Gastroesophageal sphincter (tissue), 4 donors: Measurements from ENCODE around the gene COX7A2. TPM values are rescaled to one million over a fixed set of nuclear protein-coding genes. Genes with fewer than 3 reads are reported as not detected.

Experiments
- ATAC-seq: fragments of 150-250 bp; one replicate; pipeline ENCODE4 v1.9.1; 2016; ENCODE audit warnings: mild to moderate bottlenecking, moderate library complexity
- H3K27ac ChIP-seq, 4 donors: fragments of 200-600 bp; sonication (generic) in 3 of 4; 1 replicate in 3 of 4; 2 replicates in 1 of 4; pipeline ENCODE4 v1.5.1; 2016 to 2019
- H3K27me3 ChIP-seq: fragments of 200-600 bp; sonication (generic); one replicate; pipeline ENCODE4 v1.5.1; 2019
- H3K36me3 ChIP-seq, 2 donors: fragments of 200-600 bp; sonication (generic); one replicate each; pipeline ENCODE4 v1.5.1; 2019; ENCODE audit warnings: control low read depth in 1 of 2
- H3K4me1 ChIP-seq, 3 donors: fragments of 200-600 bp; sonication (generic); 1 replicate in 2 of 3; 2 replicates in 1 of 3; pipeline ENCODE4 v1.5.1; 2016 to 2019; ENCODE audit warnings: control low read depth in 2 of 3
- H3K4me3 ChIP-seq, 2 donors: fragments of 200-600 bp; sonication (generic); one replicate each; pipeline ENCODE4 v1.5.1; 2019; ENCODE audit warnings: mild to moderate bottlenecking in 1 of 2, moderate library complexity in 1 of 2
- H3K9me3 ChIP-seq, 3 donors: fragments of 200-600 bp; sonication (generic); one replicate each; pipeline ENCODE4 v1.5.1; 2017 to 2019; ENCODE audit warnings: control low read depth in 2 of 3
- CTCF ChIP-seq, 4 experiments: fragments of 200-600 bp in 2 of 4; fragments of 450-650 bp in 2 of 4; sonication (generic) in 1 of 4; IDR thresholded peaks; one replicate each; pipeline ENCODE4 v1.5.1; 2017 to 2019; ENCODE audit warnings: antibody characterized with exemption in 4 of 4, mild to moderate bottlenecking in 2 of 4, moderate library complexity in 2 of 4
- EP300 ChIP-seq: sonication (generic); formaldehyde crosslinking; IDR thresholded peaks from one replicate; pipeline ENCODE4 v1.6.1; 2017; ENCODE audit warnings: antibody characterized with exemption, mild to moderate bottlenecking
- POLR2A ChIP-seq, 2 donors: fragments of 450-650 bp; IDR thresholded peaks; one replicate each; pipeline ENCODE4 v1.6.1; 2017; ENCODE audit warnings: antibody characterized with exemption in 2 of 2, mild to moderate bottlenecking in 2 of 2, moderate library complexity in 1 of 2
- POLR2AphosphoS5 ChIP-seq: sonication (generic); formaldehyde crosslinking; IDR thresholded peaks from one replicate; pipeline ENCODE4 v1.6.1; 2017; ENCODE audit warnings: antibody characterized with exemption
- WGBS, 2 donors: methylation state at CpG; one replicate each; pipeline ENCODE4 v1.1.5; 2018; ENCODE audit warnings: low coverage in 1 of 2; 5-methylcytosine and 5-hydroxymethylcytosine counted together
- total RNA-seq, 4 donors: library from RNA; depleted of rRNA; stranded (reverse); fragments of >200 nt; gene quantifications; one replicate each; pipeline ENCODE4 v1.1.0, GENCODE V29; 2016

COX7A2 gene
- total RNA-seq, 4 donors from 2014 or later: 148 to 764 (median 376) TPM

GRCh38 chr6:75268988-75269354 lies 25.4 kb upstream of the COX7A2 start:
- H3K4me3 ChIP-seq: no peak overlapping the region
- no peaks in the 10 kb centered on the region for H3K27me3 ChIP-seq
- TF ChIP-seq EP300: no peak
- no peak for TF ChIP-seq POLR2A (IDR thresholded peaks at IDR 0.05)
- TF ChIP-seq POLR2AphosphoS5: no peak
- TF ChIP-seq CTCF (IDR thresholded peaks at IDR 0.05): no peak
- H3K9me3 ChIP-seq: no peaks in the 10 kb centered on the region
- ATAC-seq: no peak
- no peak overlapping the region for H3K27ac ChIP-seq
- H3K4me1 ChIP-seq: peaks cover 3 to 53% (median 9%) of the 10 kb centered on the region in 3 donors
- H3K36me3 ChIP-seq: peaks cover 0 to 24% of the 10 kb centered on the region in 2 donors
- 83 to 96% methylated on average over 4 of the region's 4 CpGs for WGBS, 2 donors

- TF ChIP-seq CTCF (IDR thresholded peaks at IDR 0.05) (no peak), EP300 (no peak), POLR2AphosphoS5 (no peak), POLR2A (IDR thresholded peaks at IDR 0.05) (no peak)
- H3K4me3 ChIP-seq: no peak overlapping the region
- peaks cover 3 to 30% of the 10 kb centered on the region in 2 donors for H3K36me3 ChIP-seq
- H3K27me3 ChIP-seq: no peaks in the 10 kb centered on the region
- ATAC-seq: no peak
- H3K4me1 ChIP-seq: peaks cover 3 to 46% (median 9%) of the 10 kb centered on the region in 3 donors
- peak overlapping the region in 3 of 4 donors; percentile 17 to 46 (median 32) for H3K27ac ChIP-seq
- 59 to 61% methylated on average over 3 to 4 of the region's 5 CpGs for WGBS, 2 donors
- H3K9me3 ChIP-seq: no peaks in the 10 kb centered on the region
Measured at GRCh38 chr6:75268121-75268987, 24.8 kb upstream of the COX7A2 start.

GRCh38 chr6:75267461-75267860 lies 23.9 kb upstream of the COX7A2 start:
- H3K36me3 ChIP-seq: peaks cover 4 to 32% of the 10 kb centered on the region in 2 donors
- no peak overlapping the region for H3K4me3 ChIP-seq
- no peaks in the 10 kb centered on the region for H3K9me3 ChIP-seq
- no peak for TF ChIP-seq CTCF (IDR thresholded peaks at IDR 0.05)
- H3K27me3 ChIP-seq: no peaks in the 10 kb centered on the region
- H3K27ac ChIP-seq: peak overlapping the region in 3 of 4 donors; percentile 29 to 46 (median 32)
- ATAC-seq: no peak
- H3K4me1 ChIP-seq: peaks cover 3 to 38% (median 9%) of the 10 kb centered on the region in 3 donors
- WGBS, 2 donors: 14 to 18% methylated on average over 3 to 4 of the region's 4 CpGs

- peaks cover 3 to 33% (median 9%) of the 10 kb centered on the region in 3 donors for H3K4me1 ChIP-seq
- no peaks in the 10 kb centered on the region for H3K9me3 ChIP-seq
- TF ChIP-seq POLR2AphosphoS5 (no peak), EP300 (no peak), CTCF (IDR thresholded peaks at IDR 0.05) (peak; percentile 76 to 89 (median 81)), POLR2A (IDR thresholded peaks at IDR 0.05) (no peak)
- H3K27ac ChIP-seq: no peak overlapping the region
- no peak for ATAC-seq
- no peaks in the 10 kb centered on the region for H3K27me3 ChIP-seq
- H3K36me3 ChIP-seq: peaks cover 4 to 32% of the 10 kb centered on the region in 2 donors
- no peak overlapping the region for H3K4me3 ChIP-seq
- 42 to 55% methylated on average over 2 of the region's 2 CpGs for WGBS, 2 donors
Measured at GRCh38 chr6:75266716-75267291, 23.2 kb upstream of the COX7A2 start.

- peaks cover 4 to 64% of the 10 kb centered on the region in 2 donors for H3K36me3 ChIP-seq
Measured at GRCh38 chr6:75263401-75263750, 19.8 kb upstream of the COX7A2 start.

More at GRCh38 chr6:75263401-75263750, 19.8 kb upstream of the COX7A2 start:
- ATAC-seq: no peak
- H3K4me3 ChIP-seq: no peak overlapping the region
- TF ChIP-seq CTCF (IDR thresholded peaks at IDR 0.05): no peak
- no peak for TF ChIP-seq POLR2AphosphoS5
- no peak for TF ChIP-seq EP300
- no peak for TF ChIP-seq POLR2A (IDR thresholded peaks at IDR 0.05)
- H3K4me1 ChIP-seq: peaks cover 2 to 24% (median 9%) of the 10 kb centered on the region in 3 donors
- H3K27me3 ChIP-seq: no peaks in the 10 kb centered on the region
- no peak overlapping the region for H3K27ac ChIP-seq
- no peaks in the 10 kb centered on the region for H3K9me3 ChIP-seq
